Occipital lobe (tissue), 2 donors: ENCODE measurements around the gene PNKP. TPM values are rescaled to one million over a fixed set of nuclear protein-coding genes. Genes with fewer than 3 reads are reported as not detected.

ENCODE experiments used
- DNase-seq: peaks from one replicate; lab custom pipeline; 2025; lab: John Stamatoyannopoulos, UW
- total RNA-seq: library from RNA; depleted of rRNA; stranded (reverse); fragments of >200 nt; gene quantifications from one replicate; pipeline ENCODE4 v1.2.3, GENCODE V29; 2014

PNKP gene
- total RNA-seq, 1 donor from 2014 or later, result 24.0 TPM

- no peak for DNase-seq
Measured at GRCh38 chr19:49890349-49891311, 23.3 kb upstream of the PNKP start.

GRCh38 chr19:49889687-49890348 lies 22.4 kb upstream of the PNKP start:
- DNase-seq, result peak; percentile 30

- DNase-seq, result no peak
Measured at GRCh38 chr19:49889038-49889686, 21.8 kb upstream of the PNKP start.

- no peak for DNase-seq
Measured at GRCh38 chr19:49888510-49888824, 21.1 kb upstream of the PNKP start.

- no peak for DNase-seq
Measured at GRCh38 chr19:49887665-49888509, 20.5 kb upstream of the PNKP start.

GRCh38 chr19:49887037-49887664 lies 19.8 kb upstream of the PNKP start:
- DNase-seq, result no peak

GRCh38 chr19:49884760-49885159 lies 17.4 kb upstream of the PNKP start:
- DNase-seq, result no peak

- DNase-seq, result no peak
Measured at GRCh38 chr19:49884109-49884508, 16.7 kb upstream of the PNKP start.

GRCh38 chr19:49883094-49883493 lies 15.7 kb upstream of the PNKP start:
- DNase-seq, result no peak

- no peak for DNase-seq
Measured at GRCh38 chr19:49882643-49883042, 15.3 kb upstream of the PNKP start.

GRCh38 chr19:49881672-49882394 lies 14.5 kb upstream of the PNKP start:
- DNase-seq, result no peak

GRCh38 chr19:49881186-49881585 lies 13.8 kb upstream of the PNKP start:
- no peak for DNase-seq

- DNase-seq, result no peak
Measured at GRCh38 chr19:49880162-49880869, 12.9 kb upstream of the PNKP start.

- DNase-seq, result no peak
Measured at GRCh38 chr19:49879243-49879963, 12.0 kb upstream of the PNKP start.

- DNase-seq, result no peak
Measured at GRCh38 chr19:49878744-49879070, 11.3 kb upstream of the PNKP start.

GRCh38 chr19:49877879-49878743 lies 10.7 kb upstream of the PNKP start:
- DNase-seq, result peak; percentile 95

GRCh38 chr19:49877020-49877878 lies 9.9 kb upstream of the PNKP start, which contains the start of the genes AKT1S1 and TBC1D17:
TSS of gene AKT1S1 (minus strand) at chr19:49877355. CDS start at chr19:49873295, 4,060 bp downstream.
TSS of gene TBC1D17 (plus strand) at chr19:49877702. CDS start at chr19:49877724, 22 bp downstream.
- peak; percentile 98 for DNase-seq
